Endothelial cell of umbilical vein (primary cell): ENCODE data around the gene RPS19BP1. TPM values are rescaled to one million over a fixed set of nuclear protein-coding genes. Genes with fewer than 3 reads are reported as not detected.
A peak's percentile ranks its signal among the peaks of the same experiment; 100 is the strongest.

Experiments used
- Bru-seq: library from RNA; stranded (reverse); fragments of 400-500 nt; gene quantifications from one replicate; lab custom pipeline; 2021; lab: Mats Ljungman, UMichigan
- BruChase-seq, 2 experiments: library from RNA; stranded (reverse); fragments of 400-500 nt; gene quantifications; one replicate each; lab custom pipeline; 2021; lab: Mats Ljungman, UMichigan
- BruUV-seq: library from RNA; stranded (reverse); fragments of 400-500 nt; replicated peaks from 2 replicates; lab custom pipeline; 2021; lab: Mats Ljungman, UMichigan
- CTCF ChIA-PET: fragments of 300-600, 350-600 bp; sonication (Branson Sonifier 250); formaldehyde crosslinking; loops from one replicate; lab custom pipeline; 2021; ENCODE audit warnings: antibody characterized with exemption, inconsistent platforms; lab: Charles Lee
- POLR2A ChIA-PET: fragments of 300-600, 350-600 bp; sonication (Branson Sonifier 250); formaldehyde crosslinking; loops from one replicate; lab custom pipeline; 2021; ENCODE audit warnings: antibody characterized with exemption, inconsistent platforms; lab: Charles Lee
- DNase-seq: peaks from one replicate; pipeline ENCODE4 v3.0.0-alpha.2; 2011; ENCODE audit warnings: low read depth, low spot score
- FAIRE-seq: peaks from 2 replicates; lab custom pipeline; 2011; peaks lifted over from hg19 to GRCh38; lab: Jason Lieb, UNC
- H2AFZ ChIP-seq: 2 replicates; pipeline ENCODE4 v1.6.0; 2012; ENCODE audit warnings: low read depth, low read length, control low read depth, inconsistent platforms
- H3K27ac ChIP-seq: 2 replicates; pipeline ENCODE4 v1.5.1; 2011; ENCODE audit warnings: low read depth, mild to moderate bottlenecking, control low read depth, low read length, moderate library complexity; ENCODE audit not compliant: insufficient read depth
- H3K27me3 ChIP-seq, 2 experiments: 2 replicates each; pipeline versions ENCODE4 v1.6.0 to v1.6.1; 2011; ENCODE audit warnings: low read length in 2 of 2, mixed read lengths in 1 of 2; ENCODE audit not compliant: control insufficient read depth in 2 of 2, insufficient read depth in 2 of 2
- H3K36me3 ChIP-seq, 2 experiments: 2 replicates in 1 of 2; 3 replicates in 1 of 2; pipeline ENCODE4 v1.5.1; 2011; ENCODE audit warnings: low read length in 2 of 2, mild to moderate bottlenecking in 1 of 2, moderate library complexity in 1 of 2; ENCODE audit not compliant: control insufficient read depth in 2 of 2, insufficient read depth in 2 of 2; ENCODE audit errors: extremely low read depth in 1 of 2
- H3K4me1 ChIP-seq: 3 replicates; pipeline ENCODE4 v1.5.1; 2011; ENCODE audit warnings: mild to moderate bottlenecking, low read length; ENCODE audit not compliant: control insufficient read depth, insufficient read depth; ENCODE audit errors: extremely low read depth
- H3K4me2 ChIP-seq: 2 replicates; pipeline ENCODE4 v1.6.1; 2011; ENCODE audit warnings: low read length, control low read depth, mixed read lengths; ENCODE audit not compliant: insufficient read depth
- H3K4me3 ChIP-seq, 3 experiments: fragments of 200-600 bp in 1 of 3; sonication (generic), shearing (Covaris generic) in 1 of 3; replicated peaks in 1 of 3; 2 replicates each; pipeline ENCODE4 v1.5.1; 2011 to 2016; ENCODE audit warnings: control low read depth in 3 of 3, low read length in 3 of 3, mild to moderate bottlenecking in 2 of 3, inconsistent platforms in 1 of 3, low read depth in 1 of 3, moderate library complexity in 1 of 3; ENCODE audit not compliant: insufficient read depth in 1 of 3
- H3K79me2 ChIP-seq: 2 replicates; pipeline ENCODE4 v1.6.0; 2012; ENCODE audit warnings: low read length, inconsistent platforms; ENCODE audit not compliant: control insufficient read depth, insufficient read depth
- H3K9ac ChIP-seq: replicated peaks from 2 replicates; pipeline ENCODE3; 2011; ENCODE audit warnings: low read length, control low read depth; ENCODE audit not compliant: insufficient read depth; ENCODE audit errors: extremely low read depth
- H3K9me1 ChIP-seq: replicated peaks from 3 replicates; pipeline ENCODE4 v1.6.0; 2011; ENCODE audit warnings: mild to moderate bottlenecking, low read length; ENCODE audit not compliant: control insufficient read depth, insufficient read depth; ENCODE audit errors: extremely low read depth
- H3K9me3 ChIP-seq: replicated peaks from 2 replicates; pipeline ENCODE4 v1.5.1; 2012; ENCODE audit warnings: low read length, inconsistent platforms; ENCODE audit not compliant: control insufficient read depth, insufficient read depth
- H4K20me1 ChIP-seq: replicated peaks from 2 replicates; pipeline ENCODE3; 2011; ENCODE audit warnings: mild to moderate bottlenecking, low read length; ENCODE audit not compliant: control insufficient read depth, insufficient read depth; ENCODE audit errors: extremely low read depth
- CTCF ChIP-seq, 2 donors: IDR thresholded peaks; 1 replicate in 1 of 2; 2 replicates in 1 of 2; pipeline ENCODE4 v1.5.1; 2011; ENCODE audit warnings: low read length in 2 of 2, mild to moderate bottlenecking in 2 of 2, moderate library complexity in 2 of 2, control low read depth in 1 of 2, inconsistent platforms in 1 of 2, low read depth in 1 of 2; ENCODE audit not compliant: insufficient read depth in 1 of 2; ENCODE audit errors: extremely low read depth in 1 of 2
- EZH2 ChIP-seq: IDR thresholded peaks from 2 replicates; pipeline ENCODE4 v1.6.1; 2012; ENCODE audit warnings: borderline replicate concordance, low read depth, mild to moderate bottlenecking, moderate library complexity, low read length, inconsistent platforms; ENCODE audit not compliant: severe bottlenecking
- FOS ChIP-seq: IDR thresholded peaks from 2 replicates; pipeline ENCODE4 v1.6.1; 2011; ENCODE audit warnings: mild to moderate bottlenecking, low read length, moderate library complexity, borderline replicate concordance; ENCODE audit not compliant: insufficient read depth
- GATA2 ChIP-seq: IDR thresholded peaks from 2 replicates; pipeline ENCODE4 v1.7.0; 2011; ENCODE audit warnings: low read depth, mild to moderate bottlenecking, moderate library complexity, mixed read lengths, low read length; ENCODE audit not compliant: insufficient read length, insufficient read depth
- JUN ChIP-seq: IDR thresholded peaks from 2 replicates; pipeline ENCODE4 v1.6.1; 2011; ENCODE audit warnings: borderline replicate concordance, low read depth; ENCODE audit not compliant: insufficient read length, insufficient read depth
- MAX ChIP-seq: IDR thresholded peaks from 2 replicates; pipeline ENCODE4 v1.6.1; 2011; ENCODE audit not compliant: insufficient read depth, insufficient read length
- MYC ChIP-seq: IDR thresholded peaks from one replicate; pipeline ENCODE4 v1.6.1; 2011; ENCODE audit warnings: mild to moderate bottlenecking, low read depth, low read length
- POLR2A ChIP-seq: IDR thresholded peaks from 2 replicates; pipeline ENCODE4 v1.6.1; 2012; ENCODE audit warnings: low read depth, mild to moderate bottlenecking, control low read depth, low read length
- POLR2AphosphoS5 ChIP-seq: IDR thresholded peaks from 2 replicates; pipeline ENCODE4 v1.6.1; 2012; ENCODE audit warnings: low read depth, mild to moderate bottlenecking, control low read depth, low read length, moderate library complexity; ENCODE audit not compliant: insufficient read depth
- dilution Hi-C: fragments of 300-500 bp; cut with MboI; formaldehyde crosslinking; loops from one replicate; pipeline ENCODE4 v1.15.0; 2019; ENCODE audit warnings: low sequenced_read_pairs; ENCODE audit not compliant: extremely low pct_ligation_motif_present
- intact Hi-C: fragments of 100-400 bp; cut with micrococcal nuclease; formaldehyde crosslinking; loops from one replicate; pipeline ENCODE4 v1.10.0; 2022
- long read RNA-seq: library from polyadenylated mRNA; stranded (forward); transcript quantifications from one replicate; pipeline ENCODE4 v2.0.0, GENCODE V29; 2021
- polyA minus RNA-seq, 3 experiments: library from RNA; depleted of rRNA, polyadenylated mRNA; stranded (reverse); fragments of >200 nt; gene quantifications; 1 replicate in 1 of 3; 2 replicates in 2 of 3; pipeline ENCODE4 v1.2.3, GENCODE V29; 2011
- polyA plus RNA-seq, 4 experiments: library from polyadenylated mRNA; depleted of rRNA in 3 of 4; stranded (reverse) in 3 of 4; unstranded in 1 of 4; fragments of >200 nt; gene quantifications; 2 replicates each; pipeline versions ENCODE4 v1.2.1 to v1.2.3, GENCODE V29; 2011 to 2012; ENCODE audit warnings: missing spikeins in 1 of 4
- total RNA-seq: library from RNA; stranded (reverse); gene quantifications from 2 replicates; pipeline ENCODE4 v1.2.3, GENCODE V29; 2021

Gene RPS19BP1
- total RNA-seq (63.0 and 66.6 TPM in 2 replicates), polyA plus RNA-seq (84.3 and 96.5 TPM in 2 replicates), polyA minus RNA-seq (10.0 and 14.4 TPM in 2 replicates), Bru-seq, nascent RNA (percentile 73 among the genes with signal in this experiment), BruChase-seq, experiment 1, labeled RNA remaining after a 6-hour chase (percentile 77 among the genes with signal in this experiment), BruChase-seq, experiment 2, labeled RNA remaining after a 2-hour chase (percentile 68 among the genes with signal in this experiment)
- polyA plus RNA-seq (2011; cell fraction: cytosol; rRNA removed): 80.6 and 106 TPM in 2 replicates
- 40.1 and 50.0 TPM in 2 replicates for polyA plus RNA-seq (2011; cell fraction: nucleus; rRNA removed)
- polyA plus RNA-seq (2012): 45.5 and 46.8 TPM in 2 replicates
- polyA minus RNA-seq (2011; cell fraction: cytosol; rRNA and poly(A)+ RNA removed): 9.5 TPM
- 6.6 and 10.2 TPM in 2 replicates for polyA minus RNA-seq (2011; cell fraction: nucleus; rRNA and poly(A)+ RNA removed)
- long read RNA-seq, transcript RPS19BP1-203 (3 exons, 852 nt): minor isoform, 6 of 199 reads
- long read RNA-seq, transcript RPS19BP1-201 (4 exons, 927 nt): major isoform, 162 of 199 reads
- long read RNA-seq, partial matches to known transcripts: 2 of 199 reads
- long read RNA-seq, other reads (novel, unspliced or antisense): 27 of 199 reads

- POLR2A ChIA-PET: interaction anchor here (0.6 kb wide), 1 partner anchor 214 kb away, joined by 5 read pairs; no protein-coding TSS in a partner anchor
- Histone ChIP-seq H3K9me1 (no peaks in the 10 kb centered on the region), H3K9me3 (no peaks in the 10 kb centered on the region), H3K27ac (peak within 1 kb of the TSS; percentile 74), H2AFZ (peak within 1 kb of the TSS; percentile 77), H3K4me1 (peaks cover 30% of the 10 kb centered on the region), H3K36me3 (peaks cover 0 to 3% of the 10 kb centered on the region in 2 experiments), H3K27me3 (no peaks in the 10 kb centered on the region), H3K4me2 (peak within 1 kb of the TSS; percentile 76), H4K20me1 (no peaks in the 10 kb centered on the region), H3K9ac (peak within 1 kb of the TSS; percentile 82), H3K4me3 (peak within 1 kb of the TSS; percentile 70 to 83 (median 82)), H3K79me2 (peaks cover 39% of the 10 kb centered on the region)
- dilution Hi-C loops: no loop called here
- peak; percentile 98 for DNase-seq
- CTCF ChIA-PET: interaction anchor here (0.9 to 6.4 kb wide), 4 partner anchors 35 to 504 kb away, joined by 3 to 197 read pairs (median 100); no protein-coding TSS in a partner anchor
- intact Hi-C loops: loop anchor here (1.0 to 5.0 kb wide), 3 partner anchors 645 to 815 kb away; partner anchors contain the start of genes ADSL, CBX6 and TNRC6B
- TF ChIP-seq POLR2A (peak; percentile 96), FOS (no peak), MYC (no peak), JUN (no peak), EZH2 (no peak), GATA2 (no peak), CTCF (IDR thresholded peaks at IDR 0.05; ENCODE audit: extremely low read depth in 1 of 2, insufficient read depth in 1 of 2, low read depth in 1 of 2, low read length in 2 of 2) (peak in 1 of 2 donors; percentile 1), POLR2AphosphoS5 (peak; percentile 95), MAX (peak; percentile 51)
- peak; percentile 100 for FAIRE-seq
- BruUV-seq: no TSS peak
Observed at GRCh38 chr22:39532215-39533073, at the start of gene RPS19BP1. Gene RPS19BP1 (minus strand): TSS chr22:39532748. CDS start chr22:39532738, 10 bp downstream.
